ENCODE measurements around the gene INF2. TPM values are rescaled to one million over a fixed set of nuclear protein-coding genes. Genes with fewer than 3 reads are reported as not detected.

The INF2 gene
- total RNA-seq, 3 donors from 2014 or later = 31.0 to 70.9 (median 51.5) TPM

DNA sequence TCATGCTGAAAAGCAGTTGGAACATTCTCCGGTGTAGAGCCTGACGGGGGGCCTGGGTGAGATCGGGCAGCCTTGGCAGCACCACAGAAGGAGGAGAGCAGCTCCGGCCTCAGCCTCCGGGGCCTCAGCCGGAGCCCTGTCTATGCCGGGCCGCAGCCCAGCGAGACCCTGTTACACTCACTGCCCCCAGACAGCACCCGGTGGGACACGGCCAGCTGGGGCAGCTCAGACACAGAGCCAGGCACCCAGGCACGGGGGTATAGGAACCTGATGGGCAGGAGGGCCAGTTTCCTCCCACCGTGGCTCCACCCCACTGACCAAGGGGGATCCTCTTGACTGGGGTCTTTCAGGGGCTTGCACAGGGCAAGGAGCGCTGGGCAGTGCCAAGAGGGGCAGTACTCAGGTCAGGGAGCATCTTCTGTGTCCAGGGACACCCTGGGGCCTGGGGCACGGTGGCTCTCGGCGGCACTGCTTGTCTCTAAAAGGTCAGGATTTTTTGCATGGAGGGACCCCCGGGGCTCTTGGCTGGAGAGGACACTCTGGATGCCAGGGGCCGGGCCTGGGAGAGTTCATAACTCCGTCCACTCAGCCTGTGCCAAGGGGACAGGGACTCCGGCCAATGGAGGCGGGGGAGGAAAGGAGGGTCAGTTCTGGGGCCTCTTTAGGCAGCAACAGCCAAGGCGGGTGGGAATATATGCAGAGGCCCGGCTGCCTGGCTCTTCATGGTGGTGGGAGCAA lies 9.4 kb downstream of the INF2 start:
- Histone ChIP-seq H3K4me1 (peaks cover 16 to 20% of the 10 kb centered on the region in 2 donors), H3K27me3 (no peaks in the 10 kb centered on the region), H3K27ac (peak overlapping the region; percentile 21 to 61), H3K4me3 (peak overlapping the region in 2 of 3 donors; percentile 18 to 31), H3K36me3 (peaks cover 4% of the 10 kb centered on the region), H3K9me3 (no peaks in the 10 kb centered on the region)
- no peak for DNase-seq (ENCODE audit: low spot score in 2 of 2)
- TF ChIP-seq, protein P1, sequence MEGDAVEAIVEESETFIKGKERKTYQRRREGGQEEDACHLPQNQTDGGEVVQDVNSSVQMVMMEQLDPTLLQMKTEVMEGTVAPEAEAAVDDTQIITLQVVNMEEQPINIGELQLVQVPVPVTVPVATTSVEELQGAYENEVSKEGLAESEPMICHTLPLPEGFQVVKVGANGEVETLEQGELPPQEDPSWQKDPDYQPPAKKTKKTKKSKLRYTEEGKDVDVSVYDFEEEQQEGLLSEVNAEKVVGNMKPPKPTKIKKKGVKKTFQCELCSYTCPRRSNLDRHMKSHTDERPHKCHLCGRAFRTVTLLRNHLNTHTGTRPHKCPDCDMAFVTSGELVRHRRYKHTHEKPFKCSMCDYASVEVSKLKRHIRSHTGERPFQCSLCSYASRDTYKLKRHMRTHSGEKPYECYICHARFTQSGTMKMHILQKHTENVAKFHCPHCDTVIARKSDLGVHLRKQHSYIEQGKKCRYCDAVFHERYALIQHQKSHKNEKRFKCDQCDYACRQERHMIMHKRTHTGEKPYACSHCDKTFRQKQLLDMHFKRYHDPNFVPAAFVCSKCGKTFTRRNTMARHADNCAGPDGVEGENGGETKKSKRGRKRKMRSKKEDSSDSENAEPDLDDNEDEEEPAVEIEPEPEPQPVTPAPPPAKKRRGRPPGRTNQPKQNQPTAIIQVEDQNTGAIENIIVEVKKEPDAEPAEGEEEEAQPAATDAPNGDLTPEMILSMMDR (IDR thresholded peaks at IDR 0.05) = no peak
- no peak for TF ChIP-seq POLR2AphosphoS5 (IDR thresholded peaks at IDR 0.05)
- TF ChIP-seq POLR2A (IDR thresholded peaks at IDR 0.05) = no peak
- intact Hi-C loops (cut with DNase I; ENCODE audit: low total_unique reads) = no loop called here

DNA sequence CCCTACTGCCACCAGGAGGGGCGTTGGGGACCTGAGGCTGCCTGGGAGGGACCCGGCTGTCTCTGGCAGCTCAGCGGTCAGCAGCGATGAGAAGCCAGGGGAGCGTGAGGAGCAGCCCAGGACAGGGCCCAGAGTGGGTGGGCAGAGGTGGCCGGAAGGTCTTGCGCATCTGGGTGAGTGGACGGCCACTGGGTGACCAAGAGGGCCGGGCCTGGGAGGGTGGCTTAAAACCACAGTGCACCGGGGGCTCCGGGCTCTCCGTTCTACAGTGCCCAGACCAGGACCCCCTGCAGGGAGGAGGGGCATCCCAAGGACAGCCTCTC lies 10.0 kb downstream of the INF2 start:
- intact Hi-C loops (cut with DNase I; ENCODE audit: low total_unique reads) = no loop called here
- Histone ChIP-seq H3K4me1 (peaks cover 16 to 20% of the 10 kb centered on the region in 2 donors), H3K27me3 (no peaks in the 10 kb centered on the region), H3K27ac (peak overlapping the region; percentile 21 to 61), H3K4me3 (peak overlapping the region in 2 of 3 donors; percentile 18 to 31), H3K9me3 (no peaks in the 10 kb centered on the region), H3K36me3 (peaks cover 4% of the 10 kb centered on the region)
- TF ChIP-seq POLR2AphosphoS5 (IDR thresholded peaks at IDR 0.05) (no peak), POLR2A (IDR thresholded peaks at IDR 0.05) (no peak)
- TF ChIP-seq, protein P1 (IDR thresholded peaks at IDR 0.05) = no peak
- no peak for DNase-seq (ENCODE audit: low spot score in 2 of 2)

DNA sequence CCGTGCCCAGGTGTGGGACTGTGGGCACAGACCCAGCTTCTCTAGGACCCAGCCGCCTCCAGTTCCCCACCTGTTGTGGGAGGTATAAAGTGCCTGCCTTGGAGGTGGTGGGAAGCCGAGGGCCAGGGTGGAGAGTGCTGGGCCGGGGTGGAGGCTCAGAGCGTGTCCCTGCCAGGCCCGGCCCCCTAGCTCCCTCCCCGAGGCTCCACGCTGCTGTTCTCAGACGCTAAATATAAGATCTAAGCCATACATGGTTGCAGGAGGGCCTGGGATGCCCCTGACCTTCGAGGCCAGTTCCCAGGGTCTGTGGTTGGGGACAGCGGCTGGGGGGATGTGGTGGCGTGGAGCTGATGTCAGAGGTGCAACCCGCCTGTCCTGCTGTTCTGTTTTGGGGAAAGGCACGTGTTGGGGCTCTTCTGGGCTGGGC lies 10.8 kb downstream of the INF2 start:
- no peaks in the 10 kb centered on the region for H3K27me3 ChIP-seq
- no peak for TF ChIP-seq POLR2AphosphoS5 (IDR thresholded peaks at IDR 0.05)
- TF ChIP-seq, protein P1 (IDR thresholded peaks at IDR 0.05) = no peak
- H3K27ac ChIP-seq = peak overlapping the region in 1 of 2 donors; percentile 61
- H3K9me3 ChIP-seq = no peaks in the 10 kb centered on the region
- DNase-seq (ENCODE audit: low spot score in 2 of 2) = no peak
- H3K4me1 ChIP-seq = peaks cover 11 to 15% of the 10 kb centered on the region in 2 donors
- intact Hi-C loops (cut with DNase I; ENCODE audit: low total_unique reads) = loop anchor here (10.0 kb wide), 1 partner anchor 45 kb away; no protein-coding TSS in a partner anchor
- H3K36me3 ChIP-seq = peaks cover 4% of the 10 kb centered on the region
- H3K4me3 ChIP-seq = peak overlapping the region in 2 of 3 donors; percentile 18 to 31

DNA sequence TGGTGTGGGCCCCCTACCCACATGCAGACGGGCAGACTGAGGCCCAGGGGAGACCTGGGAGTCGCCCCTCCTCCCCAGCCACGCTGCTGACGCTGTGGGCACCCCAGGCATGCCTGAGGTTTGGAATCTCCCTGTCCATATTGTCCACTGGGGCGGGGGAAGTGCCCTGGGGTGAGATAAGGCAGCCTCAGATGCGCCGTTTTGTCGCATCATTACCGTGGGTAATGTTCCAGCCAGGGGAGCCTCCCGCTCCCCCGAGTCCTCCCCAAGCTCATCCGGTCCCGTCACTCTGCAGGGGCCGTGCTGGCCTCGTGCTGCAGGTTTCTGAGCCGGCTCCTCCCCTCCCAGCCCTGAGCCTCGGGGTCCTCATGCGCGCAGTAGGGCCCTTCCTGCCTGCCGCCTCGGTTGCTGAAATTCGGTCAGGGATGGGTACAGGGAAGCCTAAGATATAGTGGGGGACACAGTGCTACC lies 11.4 kb downstream of the INF2 start:
- no peak overlapping the region for H3K4me3 ChIP-seq

More for the DNA sequence above, 11.4 kb downstream of the INF2 start:
- no peaks in the 10 kb centered on the region for H3K9me3 ChIP-seq
- no peaks in the 10 kb centered on the region for H3K27me3 ChIP-seq
- H3K36me3 ChIP-seq = peaks cover 4% of the 10 kb centered on the region
- peaks cover 11 to 14% of the 10 kb centered on the region in 2 donors for H3K4me1 ChIP-seq
- no peak overlapping the region for H3K27ac ChIP-seq
- no peak for DNase-seq (ENCODE audit: low spot score in 2 of 2)
- intact Hi-C loops (cut with DNase I; ENCODE audit: low total_unique reads) = loop anchor here (10.0 kb wide), 1 partner anchor 46 kb away; no protein-coding TSS in a partner anchor
- TF ChIP-seq POLR2A (IDR thresholded peaks at IDR 0.05) (no peak), POLR2AphosphoS5 (IDR thresholded peaks at IDR 0.05) (no peak)
- TF ChIP-seq, protein P1 (IDR thresholded peaks at IDR 0.05) = no peak
